Hematopoietic multipotent progenitor cell treated with erythropoietin and hydrocortisone succinate and interleukin-3 and kit ligand, for 4 days (in vitro differentiated cells): ENCODE results near the gene GALNT14.

Experiments
- DNase-seq: peaks from one replicate; pipeline ENCODE4 v3.0.0-alpha.2; 2015

GALNT14 gene

DNA sequence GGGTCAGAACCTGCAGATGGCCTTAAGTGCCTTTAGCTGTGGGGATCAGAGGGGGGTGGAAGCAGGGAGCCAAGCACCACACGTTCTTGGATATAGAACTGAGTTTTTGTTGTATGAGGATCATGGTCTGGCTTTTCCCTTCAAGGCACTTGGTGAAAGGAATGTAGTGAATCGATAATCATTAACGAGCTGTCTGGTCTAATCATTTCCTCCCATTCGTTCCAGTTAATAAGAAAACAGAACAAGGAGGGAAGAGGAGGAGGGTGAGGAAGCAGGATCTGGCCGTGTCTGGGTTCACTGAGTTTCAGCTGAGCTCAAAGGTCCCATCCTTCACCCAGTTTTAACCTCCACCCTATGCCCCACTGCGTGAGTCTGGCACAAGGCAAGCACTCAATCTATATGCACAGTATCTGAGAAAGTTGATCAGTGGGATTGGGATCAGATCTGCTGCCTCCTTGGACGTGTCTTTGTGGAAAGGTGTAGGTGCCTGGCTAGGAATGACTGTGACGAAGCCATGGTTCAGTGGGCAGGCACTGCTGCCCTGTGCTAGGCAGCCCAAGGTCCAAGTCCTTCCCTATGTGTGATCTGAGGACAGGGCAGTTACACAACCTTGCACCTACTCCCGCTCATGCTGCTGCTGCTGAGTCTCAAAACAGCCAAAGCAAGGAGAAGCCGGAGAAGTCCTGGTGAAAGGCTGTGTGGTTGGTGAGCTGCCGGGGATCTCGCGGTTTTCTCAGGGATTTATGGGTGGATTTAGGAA is 54.8 kb downstream of the GALNT14 start:
- DNase-seq: no peak

DNA sequence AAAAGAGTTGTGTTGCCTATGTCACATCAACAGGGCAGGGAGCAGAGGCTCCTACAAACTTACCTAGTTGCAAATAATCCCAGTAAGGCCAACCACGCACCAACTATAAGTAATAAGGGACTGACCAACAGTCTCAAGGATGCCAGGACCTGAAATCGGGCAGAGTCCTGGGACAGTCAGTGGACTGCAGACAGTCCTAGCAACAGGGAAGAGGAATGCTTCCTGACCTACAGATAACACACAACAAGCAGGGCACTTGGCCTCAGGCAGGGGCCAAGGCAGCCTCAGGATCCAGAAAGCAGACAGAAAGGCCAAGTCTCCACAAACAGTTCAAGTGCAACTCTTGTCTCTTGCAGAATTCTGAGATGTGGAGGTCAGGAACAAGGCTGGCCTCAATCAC is 56.2 kb downstream of the GALNT14 start:
- no peak for DNase-seq

DNA sequence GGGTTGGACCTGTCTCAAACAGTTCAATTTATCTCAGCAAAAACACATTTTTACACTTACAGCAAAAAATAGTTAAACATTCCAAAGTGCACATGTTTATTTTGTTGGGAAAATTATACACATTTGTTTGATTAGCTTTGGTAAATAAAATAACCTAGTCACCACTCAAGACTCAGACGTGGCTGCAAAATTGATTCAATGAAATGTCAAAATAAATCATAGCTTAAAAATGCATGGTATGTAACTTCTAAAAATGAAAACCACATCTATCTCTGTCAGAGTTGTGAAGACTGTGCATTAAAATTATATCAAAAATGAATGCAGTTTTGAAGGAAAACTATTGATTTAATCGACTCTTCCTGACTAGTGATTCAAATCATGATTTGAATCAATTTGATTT is 56.7 kb downstream of the GALNT14 start:
- no peak for DNase-seq

DNA sequence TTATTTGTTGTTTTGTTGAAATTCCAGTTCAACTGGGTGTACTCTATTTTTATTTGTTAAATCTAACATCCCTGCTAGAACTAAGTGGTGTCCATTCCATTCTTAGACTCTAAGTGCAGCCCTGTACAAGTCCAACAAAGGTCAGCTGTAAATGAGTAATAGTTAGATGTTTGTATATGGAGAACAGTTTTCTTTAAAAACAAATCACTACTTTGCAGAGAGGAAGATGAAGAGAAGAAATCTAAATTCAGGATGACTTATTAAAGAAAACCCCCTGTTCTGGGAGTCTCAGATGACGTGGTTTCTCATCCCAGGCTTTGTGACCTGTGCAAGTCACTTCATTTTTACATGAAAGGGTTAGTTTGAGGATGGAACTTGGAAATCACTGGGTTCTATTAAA is 57.9 kb downstream of the GALNT14 start:
- DNase-seq: no peak

DNA sequence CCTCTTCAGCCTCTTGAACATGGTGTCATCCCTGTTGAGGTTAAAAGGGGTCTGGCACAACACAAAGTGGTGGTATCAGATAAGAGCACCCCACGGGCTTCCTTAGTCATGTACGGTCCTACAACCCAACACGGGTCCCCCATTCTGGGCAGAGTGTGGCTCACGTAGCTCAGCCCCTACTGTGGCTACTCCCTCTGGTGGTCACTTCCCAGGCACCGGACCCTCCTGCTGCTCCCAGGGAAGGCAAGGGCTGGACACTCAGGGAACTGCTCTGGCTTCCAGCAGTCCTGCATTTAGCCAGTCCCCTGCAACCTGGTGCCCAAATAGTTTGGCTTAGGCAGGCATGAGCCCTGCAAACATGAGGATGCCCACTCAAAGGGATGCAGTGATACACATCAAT is 58.6 kb downstream of the GALNT14 start:
- DNase-seq: peak; percentile 10

DNA sequence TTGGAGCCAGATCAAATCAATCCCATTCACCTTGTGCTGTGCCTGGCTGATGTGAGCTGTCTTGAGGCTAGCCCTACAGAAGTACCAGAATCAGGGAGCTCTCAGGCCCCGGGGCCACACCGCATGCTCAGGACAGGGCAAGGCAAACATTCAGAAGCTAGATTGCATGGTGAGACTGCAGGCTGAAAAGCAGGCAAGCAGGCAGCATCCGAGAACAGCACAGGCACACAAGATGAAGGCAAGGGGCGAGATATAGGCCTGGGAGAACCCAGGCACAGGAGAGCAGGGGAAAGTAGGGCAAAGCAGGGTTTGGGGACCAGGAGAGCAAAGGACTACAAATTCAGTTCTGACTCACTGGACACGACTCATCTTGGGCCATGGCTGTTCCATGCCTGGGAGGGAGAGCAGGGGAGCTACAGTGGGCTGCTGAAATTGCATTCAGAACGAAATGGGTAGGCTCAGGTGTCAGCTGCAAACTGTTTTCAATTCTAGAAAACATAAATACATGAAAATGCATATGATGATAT is 59.6 kb downstream of the GALNT14 start:
- no peak for DNase-seq

DNA sequence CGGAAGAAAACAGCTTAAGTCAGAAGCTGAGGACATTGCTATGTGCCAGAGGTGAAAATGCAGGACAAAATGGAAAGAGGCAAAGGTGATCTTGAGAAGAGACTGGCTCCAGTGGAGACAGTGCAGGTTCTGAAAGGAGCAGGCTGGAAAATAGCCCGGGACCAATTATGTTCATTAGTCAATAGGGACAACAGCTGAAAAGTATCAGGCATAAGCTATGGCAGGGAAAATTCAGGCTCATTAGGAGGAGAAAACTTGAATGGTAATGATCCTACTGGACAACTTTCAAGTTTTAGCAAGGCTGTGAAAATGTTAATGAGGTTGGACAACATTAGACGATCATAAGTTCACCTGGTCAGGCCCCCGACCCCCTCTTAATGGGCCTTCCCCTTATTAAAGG is 60.2 kb downstream of the GALNT14 start:
- DNase-seq: no peak

DNA sequence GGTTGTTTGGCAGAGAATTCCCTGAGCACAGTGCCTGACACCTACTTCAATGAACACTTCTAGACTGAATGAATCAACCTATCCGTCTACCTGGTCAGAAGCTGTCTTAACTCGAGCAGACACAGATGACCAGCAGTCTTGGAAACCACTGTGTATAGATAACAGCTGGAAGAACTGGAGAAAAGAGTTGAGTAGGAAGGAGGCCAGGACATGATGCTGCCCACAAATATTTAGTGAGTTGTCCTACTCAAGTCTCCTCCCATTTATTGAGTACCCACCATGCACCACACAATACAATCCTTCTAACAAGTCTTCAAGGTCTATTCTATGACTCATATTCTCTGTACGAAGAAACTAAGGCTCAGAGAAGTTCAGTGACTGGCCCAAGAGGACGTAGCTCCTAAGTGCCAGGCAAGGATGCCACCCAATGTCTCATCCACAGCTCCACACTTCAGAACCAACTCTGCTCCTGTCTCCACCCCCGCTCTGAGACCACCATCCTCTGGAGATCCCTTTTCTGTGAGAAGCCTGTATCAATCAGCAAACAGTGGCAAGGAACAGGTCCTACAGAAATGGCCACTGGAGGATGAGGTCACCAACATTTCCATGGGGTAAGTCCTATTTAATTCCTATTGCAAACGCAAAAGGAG is 62.2 kb downstream of the GALNT14 start:
- no peak for DNase-seq

DNA sequence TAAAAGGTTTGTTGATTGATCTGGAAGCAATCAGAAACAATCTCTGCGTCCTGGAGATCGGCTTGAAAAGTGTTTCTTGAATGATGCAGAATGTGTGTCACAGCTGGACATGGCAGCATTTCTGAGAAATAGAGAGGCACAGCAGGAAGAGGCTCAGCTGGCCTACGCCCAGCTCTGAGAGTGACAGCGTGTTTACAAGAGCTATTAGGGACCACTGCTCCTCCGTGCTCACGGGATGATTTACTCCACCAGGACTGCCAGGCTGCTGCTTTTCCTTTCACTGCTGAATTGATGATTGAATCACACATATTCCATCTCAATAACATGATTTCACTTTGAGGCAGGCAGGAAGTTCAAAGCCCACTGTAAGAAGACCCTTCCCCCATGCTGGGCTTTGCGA is 62.8 kb downstream of the GALNT14 start:
- no peak for DNase-seq

DNA sequence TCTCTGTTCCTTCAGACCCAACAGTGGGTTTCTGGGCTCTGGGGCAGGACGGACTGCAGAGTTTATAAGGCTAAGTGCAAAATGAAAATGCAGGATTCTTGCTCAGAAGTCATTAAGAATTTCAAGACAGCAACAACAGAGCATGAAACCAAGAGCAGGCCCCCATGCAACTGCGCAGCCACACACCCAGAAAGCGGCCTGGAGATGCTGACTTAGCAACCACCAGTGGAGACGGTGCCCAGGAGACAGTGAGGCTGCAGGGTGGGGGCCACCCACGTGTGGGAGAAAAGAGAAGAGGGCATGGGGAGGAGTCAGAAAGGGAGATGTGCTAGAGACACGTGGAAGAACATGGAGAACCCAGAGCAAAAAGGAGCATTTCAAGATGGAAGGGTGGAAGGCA is 66.5 kb downstream of the GALNT14 start:
- no peak for DNase-seq

DNA sequence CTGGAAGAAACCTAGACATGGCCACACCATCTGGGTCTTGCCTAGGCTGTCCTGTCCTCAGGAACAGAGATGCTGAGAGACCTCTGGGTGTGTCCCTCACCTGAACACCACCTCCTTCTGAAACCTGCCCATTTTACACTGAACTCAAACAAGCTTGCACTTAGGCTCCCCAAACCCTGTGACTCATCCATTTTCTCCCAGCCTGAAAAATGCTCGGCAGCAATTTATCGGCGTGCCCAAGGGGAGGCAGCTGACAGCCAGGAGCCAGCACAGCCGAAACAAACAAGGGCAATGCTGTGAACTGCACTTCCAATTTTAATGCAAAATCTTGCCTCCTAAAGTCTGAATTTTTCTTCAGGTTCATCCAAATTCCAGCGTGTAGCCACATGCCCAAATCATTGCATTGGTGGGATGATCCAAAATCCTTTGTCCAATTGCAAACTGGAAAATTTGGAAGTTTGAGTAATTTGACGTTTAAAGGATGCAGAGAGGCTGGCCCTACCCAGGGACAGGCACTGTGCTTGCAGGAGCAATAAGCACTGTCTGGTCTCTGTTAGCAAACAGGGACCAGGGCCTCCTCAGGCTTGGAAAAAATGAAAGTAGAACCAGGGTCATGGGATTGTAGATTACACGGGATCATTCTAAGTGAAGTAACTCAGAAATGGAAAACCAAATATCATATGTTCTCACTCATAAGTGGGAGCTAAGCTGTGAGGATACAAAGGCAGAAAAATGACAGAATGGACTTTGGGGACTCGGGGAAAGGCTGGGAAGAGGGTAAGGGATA is 67.7 kb downstream of the GALNT14 start:
- DNase-seq: no peak

DNA sequence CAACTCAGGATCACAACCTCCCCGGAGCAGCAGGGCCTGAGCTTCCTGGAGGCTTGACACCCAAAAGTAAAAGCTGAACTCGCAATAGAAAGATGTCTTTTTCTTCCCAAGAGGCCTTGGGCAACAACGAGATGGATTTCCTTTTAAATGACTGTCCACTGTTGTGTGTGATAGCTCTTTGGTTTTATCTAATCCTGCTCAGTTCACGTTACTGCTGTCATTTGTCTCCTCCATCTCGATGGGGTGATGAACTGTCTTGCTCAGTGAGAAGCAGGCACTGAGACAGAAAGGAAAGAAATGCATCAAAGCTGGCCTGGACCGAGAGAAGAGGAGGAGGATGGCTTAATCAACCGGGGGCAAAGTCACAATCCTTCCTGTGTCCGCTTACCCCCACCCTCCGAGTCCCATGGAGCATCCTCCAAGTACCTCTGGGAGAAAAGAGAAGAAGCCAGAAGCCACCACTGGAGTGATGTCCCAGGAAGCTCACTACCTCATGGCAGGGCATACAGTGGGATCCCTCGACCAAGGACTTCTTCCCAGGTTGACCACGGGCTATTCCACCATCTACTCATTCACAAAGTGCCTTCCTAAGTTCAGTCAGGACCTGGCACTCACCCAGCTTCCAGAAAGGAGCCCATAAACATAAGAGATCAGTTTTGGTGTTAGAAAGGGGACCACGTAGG is 68.5 kb downstream of the GALNT14 start:
- no peak for DNase-seq

DNA sequence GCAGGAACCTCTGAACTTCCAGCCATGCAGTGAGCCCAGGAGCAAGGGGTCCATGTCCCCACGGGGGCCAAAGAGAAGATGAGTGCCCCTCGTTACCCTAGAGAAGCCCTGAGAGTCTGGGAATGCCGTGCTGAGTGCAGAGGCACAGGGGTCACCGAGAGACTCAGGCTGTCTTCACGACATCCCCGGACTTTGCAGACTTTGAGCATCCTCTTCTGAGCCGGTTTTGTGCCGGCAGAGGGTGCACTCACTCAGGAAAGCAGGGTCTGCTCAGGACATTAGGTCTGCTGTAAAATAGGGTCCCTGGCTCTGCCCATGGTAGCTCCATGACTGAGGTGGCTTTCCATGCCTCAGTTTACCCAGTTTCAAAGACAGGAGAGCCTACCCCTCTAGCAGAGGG is 71.0 kb downstream of the GALNT14 start:
- DNase-seq: no peak

DNA sequence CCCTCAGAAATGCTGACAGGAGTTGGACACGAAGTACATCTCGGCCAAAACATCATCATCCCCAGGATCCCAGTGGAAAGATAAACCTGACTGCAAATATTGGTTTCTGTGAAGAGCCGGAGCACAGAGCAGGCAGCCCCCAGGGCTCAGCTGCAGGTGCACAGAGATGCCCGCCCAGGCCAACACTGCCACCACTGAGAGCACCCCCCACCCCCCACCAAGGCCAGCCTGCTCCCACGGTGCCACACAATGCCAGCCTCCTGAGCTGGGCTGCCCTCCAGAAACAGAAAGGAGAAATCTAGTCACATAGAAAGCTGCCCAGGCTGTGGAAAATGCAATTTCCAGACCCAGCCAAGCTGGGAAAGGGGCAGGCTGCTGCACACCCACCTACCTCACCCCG is 71.7 kb downstream of the GALNT14 start:
- no peak for DNase-seq

DNA sequence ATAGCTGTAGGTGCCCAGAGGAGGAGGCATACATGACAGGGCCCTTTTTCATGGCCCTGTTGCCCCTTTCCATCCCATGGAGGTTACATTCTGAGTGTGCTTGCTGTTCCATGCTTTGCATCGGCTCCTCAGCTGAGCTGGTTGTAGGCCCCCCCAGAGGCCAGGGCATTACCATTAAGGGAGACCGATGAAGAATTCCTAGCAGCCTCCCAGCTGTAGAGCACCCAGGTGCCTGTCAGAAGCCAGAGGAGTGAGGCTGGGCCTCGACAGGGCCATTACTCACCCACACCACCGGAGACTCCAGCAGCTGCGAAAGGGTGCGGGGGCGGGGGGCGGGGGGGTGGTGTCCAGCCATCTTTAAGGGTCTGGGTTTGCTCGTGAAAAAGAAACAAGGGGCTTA is 72.2 kb downstream of the GALNT14 start:
- DNase-seq: no peak

DNA sequence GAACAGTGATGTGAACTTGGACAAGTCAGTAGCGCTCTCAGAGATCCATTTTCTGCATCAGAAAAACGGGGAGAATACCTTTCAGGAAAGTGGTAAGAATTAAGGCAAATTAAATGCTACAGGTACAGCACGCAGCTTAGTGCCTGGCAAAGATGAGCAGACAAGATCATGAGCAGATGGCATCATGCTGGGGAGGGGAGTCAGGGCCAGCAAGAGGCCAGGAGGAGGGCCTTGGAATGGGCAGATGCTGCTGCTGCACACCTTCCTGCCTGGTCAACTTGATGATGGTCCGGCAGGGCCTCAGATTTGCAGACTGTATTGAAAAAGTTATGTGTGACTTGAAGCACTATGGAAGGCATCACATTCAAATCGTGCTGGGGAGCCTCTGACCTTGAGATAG is 72.9 kb downstream of the GALNT14 start:
- DNase-seq: no peak

DNA sequence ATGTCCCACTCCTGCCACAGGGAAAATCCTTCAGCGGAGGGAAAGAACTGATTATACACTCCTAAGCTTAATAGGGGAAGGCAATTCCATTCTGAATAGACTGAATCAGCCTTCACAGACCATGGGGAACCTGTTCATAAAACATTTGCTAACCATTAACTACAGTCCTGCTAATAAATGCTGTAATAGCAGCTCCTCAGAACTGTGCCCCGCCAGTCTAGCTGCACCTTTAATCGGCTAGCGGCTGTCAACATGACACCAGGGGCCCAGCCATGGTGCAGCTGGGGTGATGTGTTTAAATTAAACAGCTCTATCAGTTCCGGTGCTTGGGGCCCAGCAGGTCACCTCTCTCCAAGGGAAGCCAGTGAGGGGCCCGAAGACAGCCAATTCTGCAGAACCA is 77.8 kb downstream of the GALNT14 start:
- no peak for DNase-seq

DNA sequence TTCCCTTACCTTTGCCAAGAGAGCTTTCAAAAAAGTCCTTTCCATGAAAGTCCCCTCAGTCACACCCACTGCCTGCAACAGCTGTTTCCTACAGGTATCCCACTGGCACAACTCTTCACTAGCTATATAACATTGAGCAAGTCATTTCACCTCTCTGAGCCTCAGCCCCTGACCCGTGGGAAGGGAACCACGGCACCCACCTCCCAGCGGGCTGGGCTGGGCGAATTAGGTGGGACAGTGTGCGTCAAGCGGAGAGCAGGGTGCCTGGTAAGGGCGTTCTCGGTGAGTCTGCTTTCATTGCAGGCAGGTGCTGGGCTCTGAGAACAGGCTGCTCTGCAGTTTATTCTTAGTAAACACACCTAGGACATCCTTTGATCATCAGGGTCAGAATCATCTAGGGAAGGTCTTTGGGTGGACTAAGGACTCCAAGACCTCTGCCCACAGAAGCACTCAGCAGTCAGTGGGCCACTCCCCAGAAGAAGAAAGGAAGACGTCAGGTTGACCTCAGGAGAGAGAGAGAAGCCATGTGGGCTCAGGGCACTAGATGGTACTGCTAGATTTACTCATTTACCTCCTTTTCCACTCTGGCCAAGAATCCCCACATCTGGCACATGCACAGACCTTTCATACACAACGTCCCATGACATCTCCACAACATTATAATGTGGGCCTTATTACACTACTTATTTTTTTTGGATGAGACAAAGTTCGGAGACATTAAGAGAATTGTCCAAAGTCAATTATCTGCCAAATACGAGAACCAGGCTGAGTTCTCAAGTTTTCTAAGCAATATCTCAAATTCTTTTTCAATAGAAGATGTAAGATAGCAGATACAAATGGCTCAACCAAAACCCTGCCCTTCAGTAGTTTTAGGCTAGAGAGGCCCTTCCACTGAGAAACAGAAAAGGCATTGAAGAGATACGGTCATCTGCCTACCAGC is 79.9 kb downstream of the GALNT14 start:
- no peak for DNase-seq

DNA sequence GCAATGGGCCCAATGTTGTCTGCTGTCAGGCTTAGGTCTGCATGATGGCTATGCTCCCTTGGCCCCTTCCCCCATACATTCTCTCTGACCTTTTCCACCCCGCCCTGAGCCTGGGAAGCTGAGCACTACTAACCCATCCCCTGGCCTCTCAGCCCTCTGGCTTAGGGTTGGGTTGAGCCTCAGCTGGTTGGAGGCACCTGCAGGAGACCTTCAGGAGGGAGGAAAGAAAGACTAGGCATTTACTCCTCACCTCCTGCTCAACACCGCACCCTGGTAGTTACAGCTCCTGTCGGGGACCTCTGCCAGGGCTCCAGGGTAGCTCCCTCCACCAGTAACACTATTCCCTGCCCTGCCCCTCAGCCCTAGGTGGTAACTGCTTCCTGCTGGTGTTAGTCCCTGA is 80.5 kb downstream of the GALNT14 start:
- DNase-seq: no peak

DNA sequence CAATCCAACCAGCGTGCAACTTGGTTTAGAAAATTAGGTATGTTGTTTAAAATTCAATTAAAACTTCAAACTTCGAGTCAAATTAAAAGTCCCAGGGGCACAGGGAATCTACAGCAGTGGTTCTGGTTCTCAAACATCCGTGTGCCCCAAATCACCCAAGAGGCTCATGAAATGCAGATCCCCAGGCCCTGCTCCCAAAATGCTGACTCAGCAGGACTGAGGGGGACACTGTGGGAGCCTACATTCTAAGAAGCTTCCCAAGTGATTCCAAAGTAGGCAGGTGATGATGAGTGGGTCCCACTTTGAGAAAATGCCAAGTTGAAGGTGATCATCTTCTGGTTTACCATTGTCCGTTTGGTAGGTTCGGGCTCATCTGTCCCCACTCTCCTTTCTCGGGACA is 82.3 kb downstream of the GALNT14 start:
- no peak for DNase-seq

DNA sequence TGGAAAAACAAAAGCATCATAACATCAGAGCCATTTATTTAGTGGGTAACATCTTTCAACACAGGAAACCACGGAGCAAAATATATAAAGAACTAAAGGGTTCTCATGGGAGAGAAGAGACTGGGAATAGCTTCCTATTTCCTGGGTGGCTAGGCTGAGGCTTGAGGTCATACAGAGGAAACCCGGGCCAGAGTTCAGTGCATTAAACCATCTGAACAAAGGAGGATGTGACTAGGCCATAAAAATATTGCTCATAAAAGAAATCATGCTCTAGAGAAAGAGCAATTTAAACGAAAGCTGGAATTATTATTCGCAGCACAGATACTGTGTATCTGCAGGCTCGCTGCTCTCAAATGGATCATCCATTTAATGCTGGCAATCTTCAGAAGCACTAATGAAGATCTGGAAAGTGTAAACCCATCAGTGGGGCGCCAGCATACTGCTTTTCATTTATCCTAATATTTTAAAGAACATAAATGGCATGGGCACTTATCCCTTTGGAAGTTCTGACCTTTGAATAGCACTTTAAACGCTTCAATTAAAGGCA is 83.3 kb downstream of the GALNT14 start:
- no peak for DNase-seq
